HG03060 (cell line): ENCODE data around the gene RAE1.
"Not testable (repeated sequence)": the region's sequence is repeated elsewhere in the genome, so short reads cannot be mapped to it uniquely, and the experiment has no call there.

Source experiments
- ATAC-seq: cut with Tn5 transposase; IDR thresholded peaks from one replicate; pipeline ENCODE4 v1.9.1; 2021; ENCODE audit warnings: low read depth, moderate number of reproducible peaks; ENCODE audit not compliant: unreplicated experiment

RAE1 gene

DNA sequence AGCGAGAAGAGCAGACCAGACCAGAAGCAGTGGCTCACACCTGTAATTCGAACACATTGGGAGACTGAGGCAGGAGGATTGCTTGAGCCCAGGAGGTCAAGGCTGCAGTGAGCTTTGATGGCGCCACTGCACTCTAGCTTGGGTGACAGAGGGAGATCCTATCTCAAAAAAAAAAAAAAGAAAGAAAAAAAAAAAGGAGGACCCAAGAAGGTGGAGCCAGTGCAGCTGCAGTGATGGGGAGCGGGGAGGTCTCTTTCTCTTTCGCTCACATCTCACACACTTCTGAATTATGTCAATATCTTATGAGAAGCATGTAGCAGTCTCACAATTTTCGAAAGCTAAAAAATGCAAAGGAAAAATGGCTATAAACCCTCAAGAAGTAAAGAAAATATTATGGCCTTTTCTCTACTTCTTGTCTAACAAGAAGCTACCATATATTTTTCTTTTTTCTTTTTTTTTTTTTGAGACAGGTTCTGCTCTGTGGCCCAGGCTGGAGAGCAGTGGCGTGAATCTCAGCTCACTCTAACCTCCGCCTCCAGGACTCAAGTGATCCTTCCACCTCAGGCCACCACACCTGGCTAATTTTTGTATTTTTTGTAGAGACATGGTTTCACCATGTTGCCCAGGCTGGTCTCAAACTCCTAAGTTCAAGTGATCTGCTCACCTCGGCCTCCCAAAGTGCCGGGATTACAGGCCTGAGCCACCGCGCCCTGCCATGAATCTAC lies 25.3 kb upstream of the RAE1 start:
- no peak for ATAC-seq

DNA sequence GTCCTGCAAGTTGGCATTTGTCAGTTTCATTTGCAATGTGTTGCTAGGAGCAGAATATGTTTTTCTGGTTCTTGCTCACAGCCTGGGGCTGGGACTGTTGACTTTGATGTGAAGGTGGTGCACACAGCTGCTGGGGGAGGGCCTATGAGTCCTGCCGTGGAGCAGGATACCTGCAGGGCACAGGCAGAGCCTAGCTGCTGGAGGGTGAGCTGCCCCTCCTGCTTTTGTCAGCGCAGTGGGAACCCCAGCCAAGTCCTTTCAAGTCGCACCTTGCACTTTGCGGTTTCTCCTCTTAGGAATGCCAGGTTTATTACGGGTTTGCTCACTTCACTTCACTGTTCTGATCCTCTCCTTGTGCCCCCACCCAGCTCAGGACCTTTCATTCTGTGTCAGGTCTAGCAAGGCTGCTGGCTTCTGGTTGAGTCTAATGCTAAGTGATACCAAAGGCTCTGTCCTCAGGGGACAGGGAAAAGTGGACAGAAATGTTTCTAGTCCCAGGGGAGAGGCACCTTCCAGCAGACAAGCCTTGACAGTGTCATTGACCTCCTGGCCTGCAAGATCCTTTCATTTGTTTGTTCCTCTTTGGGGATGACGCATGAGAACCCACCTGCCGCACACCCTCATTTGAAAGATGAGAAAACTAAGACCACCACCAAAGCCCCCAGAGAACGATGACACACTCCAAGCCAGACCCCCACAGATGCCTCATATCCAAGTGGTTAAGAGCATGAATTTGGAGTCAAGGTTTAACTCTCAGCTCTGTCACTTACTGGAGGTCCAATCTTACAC lies 24.2 kb upstream of the RAE1 start:
- ATAC-seq = no peak

DNA sequence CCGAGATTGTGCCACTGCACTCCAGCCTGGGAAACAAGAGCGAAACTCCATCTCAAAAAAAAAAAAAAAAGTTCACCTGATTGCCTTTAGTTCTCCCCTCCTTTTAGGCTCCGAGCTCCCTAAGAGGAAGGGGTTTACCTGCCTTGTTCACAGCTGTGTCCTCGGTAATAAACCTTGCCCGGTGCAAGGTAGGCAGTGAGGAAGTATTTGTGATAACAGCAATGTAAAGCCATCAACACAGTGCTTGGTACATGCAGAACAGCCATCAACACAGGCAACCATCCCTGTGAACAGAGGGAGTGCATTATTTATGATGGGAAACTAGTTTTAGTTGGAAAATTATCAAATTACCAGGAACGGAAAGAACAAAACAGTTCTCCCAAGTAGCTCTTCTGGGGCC lies 23.2 kb upstream of the RAE1 start:
- no peak for ATAC-seq

DNA sequence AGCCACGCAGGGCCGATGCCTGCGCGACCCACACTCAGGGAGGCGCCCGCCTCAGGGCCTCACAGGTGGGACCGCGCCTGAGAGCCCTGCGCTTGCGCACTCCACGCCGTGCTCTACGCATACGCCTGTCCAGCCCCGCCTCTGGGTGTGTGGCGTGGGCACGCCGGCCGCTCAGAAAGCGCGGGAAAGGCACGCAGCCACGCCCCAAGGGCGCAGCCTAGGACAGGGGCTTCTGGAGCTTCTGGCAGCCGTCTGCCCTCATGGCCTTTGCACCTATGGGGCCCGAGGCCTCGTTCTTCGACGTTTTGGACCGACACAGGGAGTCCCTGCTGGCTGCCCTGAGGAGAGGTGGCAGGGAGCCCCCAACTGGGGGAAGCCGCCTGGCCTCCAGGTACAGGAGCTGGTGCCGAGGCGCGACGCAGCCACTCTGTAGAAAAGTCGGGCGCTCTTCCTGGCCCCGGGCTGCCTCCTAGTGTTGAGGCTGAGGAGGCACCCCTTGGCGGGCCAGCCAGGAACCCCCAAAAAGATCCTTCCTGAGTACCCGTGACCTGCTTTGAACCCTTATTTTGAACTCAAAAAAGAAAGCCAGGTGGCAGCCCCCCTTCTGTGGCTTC lies 21.3 kb upstream of the RAE1 start, which contains the start of gene SPO11:
Gene SPO11 (plus strand): TSS at position 196 of the 614 bp plus-strand sequence. CDS start 65 bp downstream, at position 261.
- ATAC-seq = no peak

DNA sequence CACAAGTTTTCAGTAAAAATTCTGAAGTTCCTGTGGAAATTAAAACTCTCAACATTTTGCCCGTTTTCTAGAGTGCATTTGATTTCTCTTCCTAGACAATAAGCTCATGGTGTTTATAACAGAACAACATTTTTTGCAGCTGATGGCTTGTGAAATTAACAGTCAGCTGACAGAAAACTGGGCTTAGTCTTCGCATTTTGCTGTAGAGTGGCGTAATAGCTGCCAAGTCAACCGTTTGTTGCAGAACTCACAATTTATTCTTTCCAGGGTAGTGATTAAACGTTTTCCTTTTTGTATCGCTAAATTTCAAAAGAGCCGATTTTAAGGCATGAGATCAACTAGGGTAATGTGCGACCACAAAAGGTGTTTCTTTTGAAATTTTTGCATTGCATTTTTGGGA lies 20.1 kb upstream of the RAE1 start:
- no peak for ATAC-seq

DNA sequence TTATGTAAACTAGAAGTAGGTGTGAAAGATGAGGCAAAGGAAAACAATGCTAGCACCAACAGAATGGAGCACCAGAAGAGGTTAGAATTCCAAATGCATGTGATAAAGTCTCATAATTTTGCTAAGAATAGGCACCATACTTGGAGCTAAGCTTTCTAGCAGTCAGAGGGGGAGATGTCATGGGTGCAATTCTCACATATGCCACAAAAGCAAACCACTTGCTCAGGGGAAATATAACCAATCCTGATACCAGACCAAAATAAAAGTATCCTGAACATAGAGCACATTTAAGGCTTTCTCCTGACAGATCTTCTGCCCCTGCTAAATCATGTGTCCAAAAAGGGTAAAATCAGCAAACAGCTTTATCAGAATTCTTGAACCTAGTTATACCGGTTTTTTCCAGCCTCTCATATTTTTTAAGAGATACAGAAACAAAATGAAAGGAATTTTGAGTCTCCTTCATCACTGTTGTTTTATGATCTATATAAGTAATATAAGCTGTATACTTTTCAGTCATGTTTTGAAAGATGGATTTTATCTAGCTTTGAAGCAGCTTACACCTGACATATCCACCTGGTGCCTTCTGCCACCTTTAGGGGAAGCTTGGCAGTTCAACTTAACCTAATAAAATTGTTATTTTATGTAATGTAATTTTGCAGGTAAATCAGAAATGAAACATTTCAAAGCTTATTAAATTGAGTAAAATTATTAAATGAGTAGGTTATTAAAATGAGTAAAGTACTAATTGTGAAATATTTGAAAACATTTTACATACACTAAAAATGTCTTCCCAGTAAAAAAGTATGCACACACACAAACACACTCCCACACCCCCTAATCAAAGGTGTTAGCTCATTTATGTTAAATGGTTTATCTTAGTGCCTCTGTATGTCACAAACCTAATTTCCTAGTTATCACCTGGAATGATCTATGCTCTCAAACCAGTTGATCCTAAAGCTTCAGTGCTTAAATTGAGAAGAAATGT lies 18.7 kb upstream of the RAE1 start:
- no peak for ATAC-seq

DNA sequence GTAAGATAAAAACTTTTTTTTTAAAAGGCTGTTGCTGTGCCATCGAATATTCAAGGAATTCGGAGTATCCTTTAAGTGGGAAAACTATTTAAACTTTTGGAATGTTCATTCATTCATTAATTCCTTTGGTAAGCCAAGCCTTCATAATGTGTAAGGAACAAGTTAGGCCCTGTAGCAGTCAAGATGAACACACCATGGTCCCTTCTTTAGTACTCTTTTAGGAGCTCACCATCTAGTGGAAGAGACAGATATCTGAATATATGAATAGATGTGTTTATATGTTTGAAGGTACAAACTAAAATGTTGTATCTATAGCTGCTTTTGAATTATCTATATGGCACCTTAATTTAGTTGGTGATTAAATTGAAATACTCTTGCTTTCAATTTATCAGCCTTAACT lies 15.7 kb upstream of the RAE1 start:
- ATAC-seq = no peak

DNA sequence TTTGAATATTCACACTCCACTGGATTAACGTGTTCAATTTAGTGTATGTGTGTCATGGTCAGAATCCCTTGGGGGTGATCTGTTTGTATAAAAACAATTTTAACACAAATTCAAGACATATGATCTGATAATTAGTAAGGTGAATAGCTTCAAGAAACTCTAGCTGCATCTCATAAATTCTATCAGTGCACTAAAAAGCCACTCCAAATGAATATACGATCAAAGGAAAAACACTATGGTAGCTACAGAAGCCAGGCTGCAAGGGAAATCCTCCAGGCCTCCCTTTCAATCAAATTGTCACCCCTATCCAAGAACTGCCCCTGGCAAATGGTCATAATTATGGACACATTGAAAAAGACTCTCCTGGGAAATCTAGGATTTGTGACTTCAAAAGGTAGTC lies 9.4 kb upstream of the RAE1 start:
- ATAC-seq = no peak

DNA sequence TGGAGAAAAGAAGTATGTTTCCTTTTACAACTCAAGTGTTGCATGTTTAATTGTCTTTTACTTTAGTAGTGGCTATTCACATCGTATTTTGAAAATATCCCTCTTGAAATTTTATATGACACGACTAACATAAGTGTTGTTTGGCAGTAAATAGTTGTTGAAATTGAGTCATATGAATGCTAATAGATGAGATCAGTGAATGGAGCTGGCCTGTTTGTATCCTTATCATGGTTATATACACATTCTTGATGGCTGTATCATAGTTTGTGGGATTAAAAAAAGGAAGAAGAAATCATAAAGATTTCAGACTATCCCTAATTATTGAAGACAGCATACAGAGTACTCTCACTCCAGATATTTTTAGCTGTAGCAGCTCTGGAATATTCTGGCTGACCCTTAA lies 8.2 kb upstream of the RAE1 start:
- ATAC-seq = no peak

DNA sequence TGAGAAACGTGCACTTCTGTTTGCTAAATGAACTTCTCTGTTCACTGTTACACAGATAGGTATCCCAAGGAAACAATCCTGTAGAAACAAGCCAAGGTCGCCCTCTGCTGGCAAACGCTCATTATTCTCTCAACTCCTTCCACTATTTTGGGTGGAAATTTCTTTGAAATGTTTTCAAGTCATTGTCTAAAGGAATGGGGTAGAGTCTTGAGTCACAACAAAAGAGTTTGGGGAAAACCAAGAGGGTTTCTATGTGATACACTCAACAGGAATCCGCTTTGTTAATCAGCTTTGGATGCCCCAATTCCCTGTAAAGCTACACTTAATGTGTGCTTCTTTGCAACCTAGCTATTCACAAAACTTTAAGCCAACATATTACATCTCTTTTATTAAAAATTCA lies 4.6 kb upstream of the RAE1 start:
- ATAC-seq = no peak

DNA sequence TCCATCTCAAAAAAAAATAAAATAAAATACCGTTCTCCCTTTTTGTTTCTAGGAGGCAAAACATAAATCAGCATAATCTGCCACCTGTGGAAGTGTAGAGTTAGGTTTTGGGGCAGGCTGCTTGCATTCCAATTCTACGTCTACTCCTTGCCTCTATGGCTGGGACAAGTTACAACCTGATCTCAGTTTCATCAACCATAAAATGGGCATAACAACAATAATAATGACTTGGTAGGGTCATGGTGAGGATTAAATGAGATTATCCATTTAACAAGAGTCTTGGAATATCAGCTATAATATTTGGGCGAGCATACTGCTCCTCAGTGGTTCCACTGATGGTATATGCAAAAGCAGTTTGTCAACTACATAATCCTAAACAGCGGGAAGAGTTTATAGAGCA lies 3.7 kb upstream of the RAE1 start:
- ATAC-seq = no peak

DNA sequence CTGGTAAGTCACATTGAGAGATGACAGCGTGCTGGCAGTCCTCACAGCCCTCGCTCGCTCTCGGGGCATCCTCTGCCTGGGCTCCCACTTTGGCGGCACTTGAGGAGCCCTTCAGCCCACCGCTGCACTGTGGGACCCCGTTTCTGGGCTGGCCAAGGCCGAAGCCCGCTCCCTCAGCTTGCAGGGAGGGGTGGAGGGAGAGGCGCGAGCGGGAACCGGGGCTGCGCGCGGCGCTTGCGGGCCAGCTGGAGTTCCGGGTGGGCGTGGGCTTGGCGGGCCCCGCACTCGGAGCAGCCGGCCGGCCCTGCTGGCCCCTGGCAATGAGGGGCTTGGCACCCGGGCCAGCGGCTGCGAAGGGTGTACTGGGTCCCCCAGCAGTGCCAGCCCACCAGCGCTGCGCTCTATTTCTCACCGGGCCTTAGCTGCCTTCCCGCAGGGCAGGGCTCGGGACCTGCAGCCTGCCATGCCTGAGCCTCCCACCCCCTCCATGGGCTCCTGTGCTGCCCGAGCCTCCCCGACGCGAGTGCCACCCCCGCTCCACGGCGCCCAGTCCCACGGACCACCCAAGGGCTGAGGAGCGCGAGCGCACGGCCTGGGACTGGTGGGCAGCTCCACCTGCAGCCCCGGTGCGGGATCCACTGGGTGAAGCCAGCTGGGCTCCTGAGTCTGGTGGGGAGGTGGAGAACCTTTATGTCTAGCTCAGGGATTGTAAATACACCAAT lies 2.7 kb upstream of the RAE1 start:
- ATAC-seq = not testable (repeated sequence)

DNA sequence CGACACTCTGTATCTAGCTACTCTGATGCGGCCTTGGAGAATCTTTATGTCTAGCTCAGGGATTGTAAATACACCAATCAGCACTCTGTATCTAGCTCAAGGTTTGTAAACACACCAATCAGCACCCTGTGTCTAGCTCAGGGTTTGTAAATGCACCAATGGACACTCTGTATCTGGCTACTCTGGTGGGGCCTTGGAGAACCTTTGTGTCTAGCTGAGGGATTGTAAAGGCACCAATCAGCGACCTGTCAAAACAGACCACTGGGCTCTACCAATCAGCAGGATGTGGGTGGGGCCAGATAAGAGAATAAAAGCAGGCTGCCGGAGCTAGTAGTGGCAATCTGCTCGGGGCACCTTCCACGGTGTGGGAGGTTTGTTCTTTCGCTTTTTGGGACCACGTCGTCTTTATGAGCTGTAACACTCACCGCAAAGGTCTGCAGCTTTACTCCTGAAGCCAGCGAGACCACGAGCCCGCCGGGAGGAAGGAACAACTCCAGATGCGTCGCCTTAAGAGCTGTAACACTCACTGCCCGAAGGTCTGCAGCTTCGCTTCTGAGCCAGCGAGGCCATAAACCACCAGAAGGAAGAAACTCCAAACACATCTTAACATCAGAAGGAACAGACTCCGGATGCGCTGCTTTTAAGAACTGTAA lies 2.0 kb upstream of the RAE1 start:
- not testable (repeated sequence) for ATAC-seq

DNA sequence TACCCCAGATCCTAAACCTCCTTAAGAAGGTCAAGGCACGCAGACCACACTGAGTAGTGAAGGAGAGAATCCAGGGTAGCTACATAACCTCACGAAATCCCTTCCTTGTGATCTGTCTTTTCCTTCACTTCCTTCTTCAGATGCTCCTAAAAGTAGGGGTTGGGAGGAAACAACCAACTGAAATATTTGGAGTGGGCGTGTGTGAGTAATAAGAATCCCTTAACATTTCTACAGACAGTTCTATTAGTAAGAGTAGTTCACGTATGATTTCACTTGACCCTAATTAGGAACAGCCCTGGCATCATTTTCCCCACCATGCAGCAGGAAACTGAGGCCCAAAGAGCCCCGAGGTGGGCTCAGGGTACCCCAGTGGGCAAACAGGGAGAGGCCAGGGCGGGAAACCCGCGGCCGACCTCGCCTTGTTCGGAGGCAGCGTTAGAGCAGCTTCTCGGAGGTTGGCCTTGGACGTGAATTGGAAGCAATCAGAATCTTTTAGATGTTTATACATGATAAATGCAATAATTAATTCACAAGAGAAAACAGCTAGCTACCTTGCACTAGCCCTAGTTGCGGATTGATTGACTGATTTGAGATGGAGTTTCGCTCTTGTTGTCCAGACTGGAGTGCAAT lies 859 bp upstream of the RAE1 start:
- ATAC-seq = no peak

DNA sequence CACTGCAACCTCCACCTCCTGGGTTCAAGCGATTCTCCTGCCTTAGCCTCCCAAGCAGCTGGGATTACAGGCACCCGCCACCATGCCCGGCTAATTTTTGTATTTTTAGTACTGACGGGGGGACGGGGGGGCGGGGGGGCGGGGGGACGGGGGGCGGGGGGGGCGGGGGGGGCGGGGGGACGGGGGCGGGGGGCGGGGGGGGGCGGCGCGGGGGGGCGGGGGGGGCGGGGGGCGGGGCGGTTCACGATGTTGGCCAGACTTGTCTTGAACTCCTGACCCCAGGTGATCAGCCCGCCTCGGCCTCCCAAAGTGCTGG lies 371 bp upstream of the RAE1 start:
- not testable (repeated sequence) for ATAC-seq

DNA sequence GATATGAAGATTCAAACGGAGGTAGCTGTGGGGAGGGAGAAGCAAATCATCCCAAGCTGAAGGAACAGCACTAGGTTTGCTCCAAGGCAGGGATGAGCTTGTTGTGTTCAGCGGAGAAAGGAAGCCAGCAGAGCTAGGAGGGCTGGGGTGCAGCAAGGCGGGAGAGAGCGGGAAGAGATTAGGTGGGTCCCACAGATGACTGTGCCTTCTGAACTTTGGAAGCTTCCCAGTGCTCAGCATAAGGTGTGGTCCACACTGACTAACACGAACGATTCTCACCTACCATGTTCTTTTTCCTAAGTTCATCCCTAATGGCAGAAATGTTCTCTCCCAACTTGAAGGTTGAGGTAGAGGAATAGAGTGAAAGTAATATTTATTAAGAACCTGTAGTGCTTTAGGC lies 1.2 kb downstream of the RAE1 start:
- no peak for ATAC-seq

DNA sequence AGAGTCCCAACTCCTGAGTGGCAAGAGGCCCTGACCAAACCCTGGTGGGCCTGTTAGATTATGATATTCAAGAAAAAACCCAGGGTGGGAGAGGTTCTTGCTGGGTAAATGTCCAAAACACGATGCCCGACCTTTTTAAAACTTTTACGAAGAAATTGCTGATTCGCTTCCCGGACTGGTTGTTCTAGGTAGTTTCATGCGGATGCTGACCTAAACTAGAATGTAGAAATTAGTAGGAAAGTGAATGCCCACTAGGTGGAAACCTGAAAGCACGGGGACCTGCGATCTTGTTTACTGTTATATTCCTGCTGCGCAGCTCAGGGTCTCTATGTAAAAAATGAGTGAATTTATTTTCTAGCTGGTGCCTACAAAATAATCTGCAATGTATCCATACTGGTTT lies 2.3 kb downstream of the RAE1 start:
- ATAC-seq = no peak

DNA sequence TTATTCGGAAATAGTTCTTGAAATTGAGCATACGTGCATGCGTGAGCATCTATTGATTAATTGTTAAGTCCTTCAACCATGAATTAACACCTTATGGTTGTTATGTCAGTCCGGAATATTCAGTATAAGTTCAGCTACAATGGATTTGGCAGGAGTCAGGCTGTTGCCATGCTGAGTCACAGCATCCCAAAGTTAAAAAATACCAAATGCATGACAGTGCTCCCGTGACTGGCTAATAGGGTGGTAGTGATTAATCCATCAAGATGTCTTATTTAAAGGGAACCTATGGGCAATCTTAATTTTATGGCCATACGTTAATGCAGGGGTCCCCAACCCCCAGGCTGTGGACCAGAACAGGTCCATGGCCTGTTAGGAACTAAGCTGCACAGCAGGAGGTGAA lies 10.5 kb downstream of the RAE1 start:
- no peak for ATAC-seq

DNA sequence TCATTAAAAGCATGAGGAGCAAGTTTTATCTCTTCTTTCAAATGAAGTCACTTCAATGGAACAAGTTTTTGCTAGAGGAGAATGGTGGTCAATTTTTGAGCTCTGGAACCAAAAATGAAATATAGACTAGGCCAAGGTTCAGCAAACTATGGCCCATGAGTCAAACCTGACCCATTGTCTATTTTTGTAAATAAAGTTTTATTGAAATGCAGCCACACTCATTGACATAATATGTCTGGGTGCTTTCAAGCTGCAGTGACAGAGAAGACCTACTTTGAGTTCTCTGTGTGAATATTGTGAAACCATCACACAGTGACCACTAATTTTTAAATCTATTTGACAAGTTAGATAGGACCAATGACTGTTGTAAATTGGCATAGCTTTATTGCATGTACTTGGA lies 13.4 kb downstream of the RAE1 start:
- no peak for ATAC-seq
